ENCODE measurements around the gene FAT3.

Gene FAT3

GRCh38 chr11:92227959-92228935 is 3.6 kb downstream of the FAT3 start:
- DNase-seq, result peak; percentile 26

- no peak for DNase-seq
Observed at GRCh38 chr11:92236856-92237255, 12.2 kb downstream of the FAT3 start.

- no peak for DNase-seq
Observed at GRCh38 chr11:92240916-92241315, 16.3 kb downstream of the FAT3 start.

- no peak for DNase-seq
Observed at GRCh38 chr11:92245700-92246271, 21.2 kb downstream of the FAT3 start.

- DNase-seq, result peak; percentile 26
Observed at GRCh38 chr11:92246630-92247029, 22.0 kb downstream of the FAT3 start.

- DNase-seq, result no peak
Observed at GRCh38 chr11:92249156-92249753, 24.6 kb downstream of the FAT3 start.

GRCh38 chr11:92251980-92252379 is 27.4 kb downstream of the FAT3 start:
- DNase-seq, result peak; percentile 81

GRCh38 chr11:92253421-92253820 is 28.8 kb downstream of the FAT3 start:
- DNase-seq, result peak; percentile 33

GRCh38 chr11:92253945-92254344 is 29.3 kb downstream of the FAT3 start:
- peak; percentile 61 for DNase-seq

GRCh38 chr11:92257536-92257935 is 32.9 kb downstream of the FAT3 start:
- peak; percentile 47 for DNase-seq

GRCh38 chr11:92259861-92260260 is 35.2 kb downstream of the FAT3 start:
- no peak for DNase-seq

- DNase-seq, result no peak
Observed at GRCh38 chr11:92264350-92264749, 39.7 kb downstream of the FAT3 start.

GRCh38 chr11:92266806-92267205 is 42.2 kb downstream of the FAT3 start:
- DNase-seq, result no peak

- DNase-seq, result no peak
Observed at GRCh38 chr11:92267278-92267677, 42.7 kb downstream of the FAT3 start.

- DNase-seq, result no peak
Observed at GRCh38 chr11:92267968-92268367, 43.4 kb downstream of the FAT3 start.

- peak; percentile 31 for DNase-seq
Observed at GRCh38 chr11:92268546-92268945, 43.9 kb downstream of the FAT3 start.

GRCh38 chr11:92269021-92269420 is 44.4 kb downstream of the FAT3 start:
- peak; percentile 77 for DNase-seq

GRCh38 chr11:92269841-92270240 is 45.2 kb downstream of the FAT3 start:
- no peak for DNase-seq

GRCh38 chr11:92272651-92273050 is 48.0 kb downstream of the FAT3 start:
- DNase-seq, result no peak
